ENCODE data around the gene CFAP20DC.
"Not testable (repeated sequence)": the region's sequence is repeated elsewhere in the genome, so short reads cannot be mapped to it uniquely, and the experiment has no call there.

Gene CFAP20DC

DNA sequence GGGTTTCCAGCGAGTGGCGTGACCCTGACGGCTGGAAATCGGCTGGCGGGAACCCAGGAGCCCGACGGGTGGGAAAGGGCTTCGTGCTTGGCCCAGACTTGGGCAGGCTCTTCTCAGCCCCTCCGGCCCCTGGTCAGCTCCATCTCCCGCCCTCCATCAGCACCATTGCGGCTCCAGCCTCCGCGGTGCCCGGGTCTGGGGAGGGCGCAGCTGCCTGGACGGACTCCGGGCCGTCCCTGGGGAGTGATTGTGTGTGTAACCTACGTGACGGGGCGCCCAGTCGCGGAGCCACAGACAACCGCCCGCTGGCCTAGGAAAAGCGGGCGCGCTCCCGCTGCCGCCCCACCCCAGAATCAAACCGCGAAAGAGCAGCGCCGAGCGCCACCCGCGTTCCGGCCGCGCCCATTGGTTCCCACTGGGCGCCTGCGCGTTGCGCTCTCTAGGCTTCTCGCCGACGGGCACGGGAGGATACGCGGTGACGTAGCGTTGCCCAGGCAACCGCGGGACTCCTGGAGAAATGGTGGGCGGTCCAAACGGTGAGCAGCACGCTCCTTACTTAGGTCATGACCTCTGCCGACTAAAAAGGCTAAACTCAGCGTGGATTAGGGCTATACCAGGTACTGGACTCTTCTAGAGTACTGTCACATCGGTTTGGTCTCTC lies at the start of gene CFAP20DC:
TSS of gene CFAP20DC (minus strand) at position 355 of the 661 bp plus-strand sequence. CDS start 394 bp downstream, outside the sequence.
- DNase-seq: peak; percentile 69

DNA sequence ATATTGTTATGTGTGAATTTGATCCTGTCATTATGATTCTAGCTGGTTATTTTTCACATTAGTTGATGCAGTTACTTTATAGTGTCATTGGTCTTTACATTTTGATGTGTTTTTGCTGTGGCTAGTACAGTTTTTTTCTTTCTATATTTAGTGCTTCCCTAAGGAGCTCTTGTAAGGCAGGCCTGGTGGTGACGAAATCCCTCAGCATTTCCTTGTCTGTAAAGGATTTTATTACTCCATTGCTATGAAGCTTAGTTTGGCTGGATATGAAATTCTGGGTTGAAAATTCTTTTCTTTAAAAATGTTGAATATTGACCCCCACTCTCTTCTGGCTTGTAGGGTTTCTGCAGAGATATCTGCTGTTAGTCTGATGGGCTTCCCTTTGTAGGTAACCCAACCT lies 48.7 kb upstream of the CFAP20DC start:
- not testable (repeated sequence) for DNase-seq

DNA sequence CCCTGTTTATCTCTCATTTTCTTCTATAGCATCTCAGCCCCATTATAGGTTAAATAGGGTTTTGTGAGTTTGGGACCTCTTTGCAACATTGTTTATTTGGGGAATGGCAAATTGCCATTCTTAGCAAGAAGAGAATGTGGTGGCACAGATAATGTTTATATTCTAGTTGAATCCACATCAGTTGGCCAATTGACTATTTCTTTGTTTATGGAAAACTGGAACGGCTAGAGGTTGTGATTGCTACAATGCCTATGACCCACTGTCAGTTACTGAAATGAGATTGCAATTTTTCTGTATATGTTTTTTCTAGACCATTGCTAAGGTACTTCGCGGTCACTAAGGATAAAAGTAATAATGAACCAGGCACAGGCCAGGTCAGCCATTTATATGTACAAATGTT lies 44.6 kb upstream of the CFAP20DC start:
- no peak for DNase-seq

DNA sequence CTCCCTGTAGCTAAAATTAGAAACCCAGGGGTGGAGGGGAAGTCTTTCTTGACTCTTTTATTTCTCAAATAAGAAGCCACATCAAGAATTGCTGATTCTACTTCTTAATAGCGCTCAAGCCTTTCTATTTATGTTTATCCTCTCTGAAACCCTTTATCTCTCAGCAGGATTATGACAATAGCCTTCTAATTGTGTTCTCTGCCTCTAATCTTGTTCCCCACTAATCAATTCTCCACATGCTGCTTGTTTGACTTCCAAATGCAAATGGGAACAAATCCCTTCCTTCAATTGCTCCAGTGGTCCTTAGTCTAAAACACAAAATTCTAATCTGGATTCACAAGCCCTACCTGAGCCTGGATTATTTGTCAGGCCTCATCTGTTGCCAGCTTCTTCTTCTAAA lies 43.7 kb upstream of the CFAP20DC start:
- no peak for DNase-seq

DNA sequence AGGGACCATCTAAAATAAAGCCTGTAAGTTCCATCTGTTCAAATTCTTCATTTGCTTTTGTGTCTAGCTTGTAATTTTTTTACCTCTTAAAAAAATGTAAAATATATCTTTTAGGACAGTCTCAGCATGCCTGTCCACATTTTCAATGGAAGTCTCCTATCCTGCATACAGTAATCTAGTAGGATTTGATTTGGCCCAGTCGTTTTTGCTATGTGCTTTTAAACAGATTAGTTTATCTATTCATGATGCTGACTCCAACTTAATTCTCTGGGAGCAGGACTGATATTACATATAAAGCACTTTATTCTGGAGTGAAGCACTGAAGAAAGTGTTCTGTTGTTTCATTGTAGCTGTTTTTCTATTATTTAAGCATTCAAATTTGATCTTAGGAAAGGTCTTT lies 38.9 kb upstream of the CFAP20DC start:
- no peak for DNase-seq

DNA sequence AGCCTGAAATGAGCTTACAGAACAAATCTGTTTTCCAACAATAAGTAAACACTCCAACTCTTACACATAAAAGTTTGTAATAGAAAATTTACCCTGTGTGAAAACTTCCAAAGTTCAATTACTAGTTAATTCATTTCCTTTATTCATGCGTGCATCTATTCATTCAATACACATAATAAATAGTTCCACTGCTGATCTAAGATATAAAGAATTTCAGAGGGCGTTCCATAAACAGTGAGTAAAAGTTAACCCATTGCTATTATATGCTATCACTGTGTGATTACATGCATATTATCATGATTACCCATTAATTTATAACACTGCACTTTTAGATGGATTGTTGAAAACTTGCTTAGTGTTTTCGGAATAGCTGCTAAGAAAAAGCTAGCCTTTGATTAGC lies 36.2 kb upstream of the CFAP20DC start:
- DNase-seq: no peak

DNA sequence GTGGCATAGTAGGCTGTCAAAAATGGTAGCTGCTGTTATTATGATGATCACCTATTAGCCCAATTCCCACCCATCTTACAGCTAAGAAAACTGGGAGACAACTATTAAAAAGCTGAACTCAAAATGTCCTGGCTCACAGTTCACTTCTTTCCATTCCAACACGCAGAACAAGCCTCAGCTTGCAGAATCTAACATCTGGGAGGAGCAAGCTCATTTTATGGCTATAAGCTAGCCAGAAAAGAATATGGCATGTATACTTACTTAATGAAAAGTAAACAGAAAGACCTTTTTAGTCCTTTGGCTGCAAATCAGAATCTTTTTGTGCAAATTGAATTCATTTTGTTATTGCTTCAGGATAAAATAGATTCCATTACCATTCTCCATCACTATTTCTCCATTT lies 34.8 kb upstream of the CFAP20DC start:
- no peak for DNase-seq

DNA sequence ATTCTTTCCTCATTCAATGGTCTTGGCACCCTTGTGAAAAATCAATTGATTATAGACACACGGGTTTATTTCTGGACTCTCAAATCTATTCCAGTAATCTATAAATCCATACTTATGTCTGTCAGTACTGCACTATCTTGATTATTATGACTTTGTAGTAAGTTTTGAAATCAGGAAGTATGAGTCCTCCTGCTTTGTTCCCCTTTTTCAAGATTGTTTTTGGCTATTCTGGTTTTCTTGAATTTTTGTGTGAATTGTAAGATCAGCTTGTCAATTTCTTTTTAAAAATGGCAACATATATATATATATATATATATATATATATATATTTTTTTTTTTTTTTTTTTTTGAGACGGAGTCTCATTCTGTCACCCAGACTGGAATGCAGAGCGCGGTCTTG lies 32.3 kb upstream of the CFAP20DC start:
- no peak for DNase-seq

DNA sequence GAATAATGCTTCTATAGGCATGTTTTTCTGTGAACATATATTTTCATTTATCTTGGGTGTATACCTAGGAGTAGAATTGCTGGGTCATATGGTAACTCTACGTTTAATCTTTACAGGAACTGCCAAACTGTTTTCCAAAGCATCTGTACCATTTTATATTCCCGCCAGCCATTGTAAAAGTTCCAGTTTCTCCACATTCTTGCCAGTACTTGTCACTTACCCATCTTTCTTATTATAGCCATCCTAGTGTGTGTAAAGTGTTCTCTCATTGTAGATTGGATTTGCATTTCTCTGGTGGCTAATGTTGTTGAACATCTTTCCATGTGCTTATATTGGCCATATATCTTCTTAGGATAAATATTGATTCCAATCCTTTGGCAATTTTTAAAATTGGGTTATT lies 31.2 kb upstream of the CFAP20DC start:
- no peak for DNase-seq

DNA sequence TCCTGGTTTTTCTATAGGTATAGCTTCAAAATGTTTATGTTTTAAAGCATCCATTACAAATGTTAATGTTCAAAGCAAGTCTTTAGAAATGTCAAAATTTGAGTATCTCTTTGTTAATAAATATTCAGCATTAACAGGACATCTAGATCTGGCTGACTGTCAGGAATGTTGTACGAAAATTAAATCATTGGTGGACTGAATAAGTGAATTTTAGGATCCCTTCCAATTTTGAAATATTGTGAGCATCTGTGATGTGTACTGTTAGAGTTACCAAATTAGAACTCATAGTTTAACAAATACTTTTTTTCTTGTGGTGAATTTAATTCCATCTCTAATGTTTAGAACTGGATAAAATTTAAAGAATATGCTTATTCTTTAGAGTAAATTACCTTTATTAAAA lies 30.1 kb upstream of the CFAP20DC start:
- no peak for DNase-seq

DNA sequence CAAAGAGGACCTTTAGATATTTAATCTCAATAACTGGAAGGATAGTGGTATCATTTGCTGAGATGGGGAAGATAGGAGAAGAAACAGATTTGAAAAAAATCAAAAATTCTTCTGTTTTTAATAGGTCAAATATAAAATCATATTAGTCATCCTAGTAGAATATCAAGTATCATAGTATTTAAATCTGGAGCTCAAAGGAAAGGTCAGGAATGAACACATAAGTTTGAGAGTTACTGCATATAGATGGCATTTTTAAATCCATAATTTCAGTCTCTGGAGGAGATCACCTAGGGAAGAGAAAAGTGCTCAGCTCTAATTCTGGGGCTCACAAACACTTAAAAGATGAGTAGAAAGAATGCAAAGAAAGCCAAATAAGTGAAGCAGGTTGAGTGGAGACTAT lies 24.9 kb upstream of the CFAP20DC start:
- no peak for DNase-seq

DNA sequence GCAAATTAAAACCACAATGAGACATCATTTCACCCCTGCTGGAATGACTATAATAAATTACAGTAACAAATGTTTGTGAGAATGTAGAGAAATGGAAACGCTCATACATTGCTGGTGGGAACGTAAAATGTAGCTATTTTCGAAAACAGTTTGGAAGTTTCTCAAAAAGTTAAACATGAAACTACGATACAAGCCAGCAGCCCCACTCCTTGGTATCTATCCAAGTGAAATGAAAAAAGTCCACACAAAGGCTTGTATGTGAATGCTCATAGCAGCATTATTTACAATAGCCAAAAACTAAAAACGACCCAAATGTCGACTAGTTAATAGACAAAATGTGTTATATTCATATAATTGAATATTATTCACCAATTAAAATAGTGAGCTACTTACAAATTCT lies 22.9 kb upstream of the CFAP20DC start:
- DNase-seq: no peak

DNA sequence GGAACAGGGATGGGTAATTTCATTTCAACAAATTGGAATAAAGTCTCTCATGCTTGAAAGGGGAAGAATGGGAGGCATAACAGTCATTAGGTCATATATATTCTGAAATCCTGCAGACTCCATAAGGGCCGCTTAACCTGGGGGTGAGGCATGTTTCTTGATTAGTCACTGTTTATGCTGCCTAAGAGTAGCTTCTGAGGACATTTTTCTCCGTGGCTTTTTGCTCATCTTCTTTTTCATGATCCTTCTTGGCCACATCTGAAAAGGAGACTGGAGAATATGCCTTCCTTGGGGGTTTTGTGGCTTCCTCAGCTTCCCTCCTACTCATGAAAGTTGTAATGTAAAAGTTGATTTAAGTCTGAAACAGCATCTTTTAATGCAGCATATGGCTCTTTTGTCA lies 20.0 kb upstream of the CFAP20DC start:
- DNase-seq: no peak

DNA sequence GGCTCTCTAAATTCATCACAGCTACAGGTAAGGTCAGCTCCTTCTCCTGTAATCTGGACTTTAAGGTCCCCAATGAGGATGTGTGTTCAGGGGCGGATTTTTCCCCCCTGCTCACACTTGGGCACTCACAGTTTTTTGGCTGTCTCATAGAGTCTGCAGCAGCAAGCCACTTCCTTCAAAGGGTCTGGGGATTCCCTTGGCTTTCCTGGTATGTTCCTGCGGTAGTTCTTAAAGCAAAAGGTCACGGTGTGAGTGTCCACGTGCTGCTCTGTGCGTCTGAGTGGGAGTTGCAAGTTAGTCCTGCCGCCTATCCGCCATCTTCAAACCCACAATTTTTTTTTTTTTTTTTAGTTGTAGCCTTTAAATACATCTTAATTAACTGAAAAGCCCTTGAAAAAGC lies 15.4 kb upstream of the CFAP20DC start:
- no peak for DNase-seq

DNA sequence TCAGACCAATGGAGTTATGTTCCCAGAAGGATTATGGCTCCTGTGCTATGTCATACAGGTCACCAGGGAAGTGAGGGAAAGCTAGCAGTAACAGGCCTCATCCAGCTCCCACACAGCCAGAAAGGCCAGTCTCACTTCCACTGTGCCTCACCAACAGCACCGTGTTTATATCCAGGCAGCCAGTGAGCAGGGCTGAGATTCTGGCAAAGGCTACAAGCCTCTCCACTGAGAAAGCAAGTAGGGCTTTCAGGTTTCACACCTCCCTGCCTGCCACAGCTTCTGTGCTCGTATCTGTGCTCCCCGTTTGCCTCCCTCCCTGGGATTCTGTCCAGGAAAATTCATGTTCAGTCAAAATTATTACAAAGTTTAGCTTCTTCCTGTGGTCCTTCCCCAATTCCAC lies 14.9 kb upstream of the CFAP20DC start:
- no peak for DNase-seq

DNA sequence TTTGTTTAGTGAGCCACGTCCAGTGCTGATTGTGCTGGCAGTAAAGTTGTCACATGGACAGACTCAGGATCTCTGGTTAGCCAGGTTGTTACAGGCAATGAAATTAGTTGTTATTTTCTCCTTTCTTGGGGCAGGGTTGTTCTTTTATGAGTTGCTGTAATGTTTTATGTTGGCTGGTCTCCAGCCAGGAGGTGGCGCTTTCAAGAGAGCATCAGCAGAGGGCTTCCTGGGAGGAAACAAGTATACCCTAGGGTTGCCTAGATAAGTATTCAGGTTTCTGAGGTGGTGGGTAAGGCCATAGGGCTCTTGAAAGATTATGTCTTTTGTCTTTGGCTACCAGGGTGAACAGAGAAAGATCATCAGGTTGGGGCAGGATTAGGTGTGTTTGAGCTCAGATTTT lies 14.5 kb upstream of the CFAP20DC start:
- no peak for DNase-seq

DNA sequence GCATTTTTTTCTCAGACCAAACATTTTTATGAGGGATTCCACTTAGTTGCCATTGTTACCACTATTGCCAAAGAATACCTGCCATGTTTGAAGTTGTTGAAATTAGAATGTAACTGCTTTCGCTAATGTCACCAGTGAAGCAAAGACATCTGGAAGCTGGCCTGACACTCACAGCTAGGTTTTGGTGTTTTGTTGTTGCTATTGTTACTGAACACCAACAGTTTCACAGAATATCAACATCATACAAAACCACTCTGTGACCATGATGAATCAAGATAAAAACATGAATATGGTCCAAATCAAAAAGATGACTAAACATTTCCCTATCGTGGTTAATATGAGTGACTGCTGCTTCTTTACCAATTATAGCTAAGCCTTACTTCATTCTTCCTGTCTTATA lies 6.9 kb upstream of the CFAP20DC start:
- no peak for DNase-seq

DNA sequence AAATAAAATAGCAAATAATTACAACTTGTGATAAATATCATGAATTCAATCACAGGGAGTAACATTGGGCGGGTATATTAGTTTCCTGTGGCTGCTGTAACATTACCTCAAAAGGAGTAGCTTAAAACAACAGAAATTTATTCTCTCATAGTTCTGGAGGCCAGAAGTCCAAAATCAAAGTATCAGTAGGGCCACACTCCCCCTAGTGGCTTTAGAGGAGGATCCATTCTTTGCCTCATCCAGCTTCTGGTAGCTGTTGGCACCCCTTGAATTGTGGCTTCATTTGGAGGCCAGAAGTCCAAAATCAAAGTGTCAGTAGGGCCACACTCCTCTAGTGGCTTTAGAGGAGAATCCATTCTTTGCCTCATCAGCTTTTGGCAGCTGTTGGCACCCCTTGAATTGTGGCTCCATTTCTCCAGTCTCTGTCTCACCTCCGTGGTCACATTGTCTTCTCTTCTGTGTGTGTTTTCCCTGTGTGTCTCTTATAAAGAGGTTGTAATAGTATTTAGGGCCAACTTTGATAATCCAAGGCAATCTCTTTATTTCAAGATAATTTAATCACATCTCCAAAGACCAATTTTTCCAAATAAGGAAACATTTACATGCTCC lies 3.1 kb upstream of the CFAP20DC start:
- no peak for DNase-seq

DNA sequence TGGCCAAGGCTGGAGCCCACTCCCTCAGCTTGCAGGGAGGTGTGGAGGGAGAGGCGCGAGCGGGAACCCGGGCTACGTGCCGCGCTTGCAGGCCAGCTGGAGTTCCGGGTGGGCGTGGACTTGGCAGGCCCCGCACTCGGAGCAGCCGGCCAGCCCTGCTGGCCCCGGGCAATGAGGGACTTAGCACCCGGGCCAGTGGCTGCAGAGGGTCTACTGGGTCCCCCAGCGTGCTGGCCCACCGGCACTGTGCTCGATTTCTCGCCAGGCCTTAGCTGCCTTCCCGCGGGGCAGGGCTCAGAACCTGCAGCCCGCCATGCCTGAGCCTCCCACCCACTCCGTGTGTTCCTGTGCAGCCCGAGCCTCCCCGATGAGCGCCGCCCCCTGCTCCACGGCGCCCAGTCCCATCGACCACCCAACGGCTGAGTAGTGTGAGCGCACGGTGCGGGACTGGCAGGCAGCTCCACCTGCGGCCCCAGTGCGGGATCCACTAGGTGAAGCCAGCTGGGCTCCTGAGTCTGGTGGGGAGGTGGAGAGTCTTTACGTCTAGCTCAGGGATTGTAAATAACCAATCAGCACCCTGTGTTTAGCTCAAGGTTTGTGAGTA lies 1.1 kb upstream of the CFAP20DC start:
- DNase-seq: not testable (repeated sequence)

DNA sequence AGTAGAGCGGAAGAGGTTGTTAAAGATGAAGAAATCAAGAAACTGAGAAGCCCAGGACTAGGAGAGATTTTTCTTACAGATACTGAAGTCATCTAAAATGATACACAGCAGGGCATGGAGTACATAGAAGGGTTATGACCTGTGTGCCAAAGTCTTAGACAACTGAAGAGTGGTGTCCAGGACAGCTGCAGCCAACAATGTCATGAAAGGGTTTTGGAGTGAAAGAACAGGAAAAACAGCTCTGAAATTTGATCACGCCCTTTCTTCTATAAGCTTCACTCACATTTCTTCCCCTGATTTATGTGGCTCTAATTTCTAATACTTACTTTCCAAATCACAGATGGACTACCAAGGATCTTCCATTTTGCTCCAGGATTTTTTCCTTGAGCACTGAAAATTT lies 3.0 kb downstream of the CFAP20DC start:
- DNase-seq: no peak

DNA sequence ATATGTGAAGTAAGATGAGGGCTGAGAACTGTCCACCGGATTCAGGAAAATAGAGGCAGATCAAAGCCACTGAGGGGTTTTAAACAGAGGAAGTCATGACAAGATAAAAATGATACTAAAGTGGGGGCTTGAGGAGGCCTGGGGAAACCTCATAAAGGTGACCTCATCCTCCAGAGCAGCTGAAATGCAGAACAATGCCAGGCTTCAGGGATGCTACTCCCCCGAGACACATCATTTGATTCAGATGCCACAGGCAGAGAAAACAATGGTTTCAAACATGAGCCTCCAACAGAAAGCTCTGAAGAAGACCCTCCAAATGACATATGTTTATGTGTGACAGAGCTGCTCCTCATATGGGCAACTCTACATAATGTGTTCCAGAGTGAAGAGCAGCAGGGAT lies 6.4 kb downstream of the CFAP20DC start:
- DNase-seq: no peak

DNA sequence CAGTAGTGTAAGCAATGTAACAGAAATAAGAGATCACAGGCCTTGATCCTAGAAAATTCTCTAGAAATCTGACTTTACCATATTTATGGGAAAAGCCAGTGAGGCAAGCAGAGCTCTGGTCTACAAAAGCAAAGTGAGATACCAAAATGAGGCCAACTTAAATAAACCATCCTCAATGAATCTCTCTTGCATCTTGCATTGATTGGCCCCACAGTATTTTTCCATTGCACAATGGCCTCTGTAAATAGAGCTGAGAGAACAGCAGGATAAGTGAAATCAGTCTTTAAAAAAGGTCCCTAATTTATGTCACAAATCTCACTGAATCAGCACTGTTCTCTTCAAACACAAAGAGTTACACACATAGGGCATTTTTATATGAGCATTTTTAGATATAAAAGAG lies 8.9 kb downstream of the CFAP20DC start:
- no peak for DNase-seq

DNA sequence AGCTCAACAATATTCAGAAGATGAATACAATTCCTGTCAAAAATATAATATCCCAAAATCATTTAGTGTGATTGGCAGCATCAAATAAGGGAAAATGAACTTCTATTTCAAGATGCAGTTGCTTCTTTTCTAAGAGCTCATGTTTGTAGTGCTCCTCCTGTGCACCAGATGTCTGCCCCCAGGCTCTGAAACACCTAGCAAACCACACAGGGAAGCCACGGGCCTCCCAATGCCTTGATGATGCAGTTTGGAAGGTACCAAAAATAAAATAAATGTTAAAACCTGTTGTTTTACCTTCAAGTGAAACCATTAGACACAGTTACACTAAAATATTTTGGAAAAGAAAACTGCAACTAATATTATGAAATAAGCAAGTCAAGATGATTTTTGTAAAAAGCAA lies 22.2 kb downstream of the CFAP20DC start:
- DNase-seq: no peak

DNA sequence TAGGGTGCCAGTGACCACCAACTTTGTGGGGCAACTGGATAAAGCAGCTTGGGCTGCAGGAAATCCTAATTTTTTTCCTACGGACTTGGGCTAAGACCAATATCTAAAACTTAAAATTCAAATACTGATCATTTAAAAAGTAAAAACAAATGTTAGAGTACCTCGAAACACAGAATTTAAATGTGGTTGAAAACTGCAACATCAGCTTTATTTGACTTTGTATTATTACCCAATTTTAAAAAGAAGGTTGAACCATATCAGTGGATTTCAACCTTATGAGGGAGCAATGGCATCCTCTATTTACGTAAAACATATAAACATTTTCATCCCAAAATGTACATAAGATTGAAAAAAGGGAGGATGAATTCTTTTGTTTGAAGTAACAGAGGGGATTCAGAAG lies 26.2 kb downstream of the CFAP20DC start:
- no peak for DNase-seq

DNA sequence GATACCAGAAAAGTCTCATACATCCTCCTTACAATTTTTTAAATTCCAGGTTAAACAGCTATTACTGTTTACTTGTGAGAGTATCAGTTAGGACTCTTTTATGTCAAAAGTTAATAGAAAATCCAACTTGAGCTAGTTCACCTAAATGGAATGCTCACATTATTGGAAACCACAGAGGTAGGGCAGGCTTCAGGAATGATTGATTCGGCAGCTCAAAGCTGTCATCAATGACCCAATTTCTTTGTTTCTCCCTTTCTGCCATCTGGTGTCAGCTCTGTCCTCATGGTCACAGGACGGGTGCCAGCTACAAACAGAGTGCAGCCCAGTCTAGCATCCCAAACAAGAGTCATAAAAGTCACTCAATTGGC lies 32.2 kb downstream of the CFAP20DC start:
- no peak for DNase-seq

Measured in NCI-H1417 treated with DMSO at 0.1 percent for 48 hours (cell line).